Skeletal muscle tissue (tissue), 4 donors: ENCODE results near the gene ANKRD33B. TPM values are rescaled to one million over a fixed set of nuclear protein-coding genes. Genes with fewer than 3 reads are reported as not detected.
"Not testable (repeated sequence)": the region's sequence is repeated elsewhere in the genome, so short reads cannot be mapped to it uniquely, and the experiment has no call there.

Experiments used
- H3K27ac ChIP-seq: one replicate; pipeline ENCODE4 v1.7.0; 2013; ENCODE audit warnings: mild to moderate bottlenecking, low read depth, low read length, inconsistent platforms
- H3K27me3 ChIP-seq, 3 donors: one replicate each; pipeline ENCODE4 v1.7.0; 2013; ENCODE audit warnings: low read length in 3 of 3; ENCODE audit not compliant: control insufficient read depth in 3 of 3, insufficient read depth in 3 of 3
- H3K36me3 ChIP-seq, 3 donors: one replicate each; pipeline ENCODE4 v1.7.0; 2013; ENCODE audit warnings: low read length in 3 of 3; ENCODE audit not compliant: control insufficient read depth in 3 of 3, insufficient read depth in 3 of 3
- H3K4me1 ChIP-seq, 3 donors: one replicate each; pipeline ENCODE4 v1.7.0; 2013; ENCODE audit warnings: low read length in 3 of 3, mild to moderate bottlenecking in 3 of 3; ENCODE audit not compliant: control insufficient read depth in 3 of 3, insufficient read depth in 3 of 3
- H3K4me3 ChIP-seq, 3 donors: one replicate each; pipeline ENCODE4 v1.7.0; 2013; ENCODE audit warnings: low read length in 3 of 3
- H3K9ac ChIP-seq, 3 donors: one replicate each; pipeline ENCODE4 v1.7.0; 2013; ENCODE audit warnings: low read length in 3 of 3, mild to moderate bottlenecking in 3 of 3, moderate library complexity in 2 of 3, low read depth in 1 of 3
- H3K9me3 ChIP-seq, 3 donors: one replicate each; pipeline ENCODE4 v1.7.0; 2013; ENCODE audit warnings: low read length in 3 of 3; ENCODE audit not compliant: control insufficient read depth in 3 of 3
- total RNA-seq: library from RNA; depleted of rRNA; stranded (reverse); fragments of >200 nt; gene quantifications from one replicate; pipeline ENCODE4 v1.2.3, GENCODE V29; 2014
- donor health status: Osteomylitis.

ANKRD33B gene
- total RNA-seq, 1 donor from 2014 or later = 2.6 TPM

- Histone ChIP-seq H3K27ac (peak overlapping the region; percentile 78), H3K4me1 (peaks cover 11 to 15% (median 14%) of the 10 kb centered on the region in 3 donors), H3K4me3 (peak overlapping the region in 1 of 3 donors; percentile 25)
- H3K9ac ChIP-seq, H3K36me3 ChIP-seq, H3K27me3 ChIP-seq, H3K9me3 ChIP-seq: not testable (repeated sequence)
Observed at GRCh38 chr5:10608081-10608480, 44.2 kb downstream of the ANKRD33B start.

- no peak overlapping the region for H3K9ac ChIP-seq
- H3K9me3 ChIP-seq = no peaks in the 10 kb centered on the region
- no peak overlapping the region for H3K4me3 ChIP-seq
- no peak overlapping the region for H3K27ac ChIP-seq
- H3K36me3 ChIP-seq = no peaks in the 10 kb centered on the region
- H3K27me3 ChIP-seq = no peaks in the 10 kb centered on the region
- H3K4me1 ChIP-seq = peaks cover 11 to 15% (median 14%) of the 10 kb centered on the region in 3 donors
Observed at GRCh38 chr5:10610058-10610457, 46.2 kb downstream of the ANKRD33B start.

- Histone ChIP-seq H3K9me3 (no peaks in the 10 kb centered on the region), H3K36me3 (no peaks in the 10 kb centered on the region), H3K27me3 (no peaks in the 10 kb centered on the region), H3K27ac (no peak overlapping the region), H3K4me3 (no peak overlapping the region), H3K9ac (no peak overlapping the region), H3K4me1 (peaks cover 11 to 15% (median 14%) of the 10 kb centered on the region in 3 donors)
Observed at GRCh38 chr5:10611290-10611689, 47.4 kb downstream of the ANKRD33B start.

GRCh38 chr5:10612251-10612650 lies 48.4 kb downstream of the ANKRD33B start:
- Histone ChIP-seq H3K4me3 (no peak overlapping the region), H3K9me3 (no peaks in the 10 kb centered on the region), H3K27me3 (no peaks in the 10 kb centered on the region), H3K27ac (no peak overlapping the region), H3K4me1 (peaks cover 7 to 11% (median 9%) of the 10 kb centered on the region in 3 donors), H3K36me3 (no peaks in the 10 kb centered on the region), H3K9ac (no peak overlapping the region)

- H3K27ac ChIP-seq = no peak overlapping the region
- H3K27me3 ChIP-seq = no peaks in the 10 kb centered on the region
- no peaks in the 10 kb centered on the region for H3K4me1 ChIP-seq
- no peak overlapping the region for H3K4me3 ChIP-seq
- H3K9me3 ChIP-seq = no peaks in the 10 kb centered on the region
- H3K9ac ChIP-seq = no peak overlapping the region
- peaks cover 0 to 6% (median 2%) of the 10 kb centered on the region in 3 donors for H3K36me3 ChIP-seq
Observed at GRCh38 chr5:10615693-10616092, 51.8 kb downstream of the ANKRD33B start.

DNA sequence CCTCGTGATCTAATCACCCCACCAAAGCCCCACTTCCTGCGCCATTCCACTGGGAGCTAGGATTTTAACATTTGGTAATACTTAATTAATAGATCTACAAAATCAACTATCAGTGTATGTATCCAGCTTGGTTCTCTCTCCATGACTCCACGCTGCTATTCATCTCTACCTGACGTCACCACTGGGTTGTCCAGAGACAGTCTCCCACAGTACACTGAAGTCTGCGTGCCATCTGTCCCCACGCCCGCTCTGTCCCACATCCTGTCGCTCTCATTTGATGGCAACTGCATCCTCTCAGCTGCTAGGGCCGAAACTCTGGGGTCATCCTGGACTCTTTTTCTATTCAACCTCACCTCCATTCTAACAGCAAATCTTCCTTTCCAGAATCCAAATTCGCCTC lies 53.2 kb downstream of the ANKRD33B start:
- Histone ChIP-seq H3K4me1 (no peaks in the 10 kb centered on the region), H3K4me3 (no peak overlapping the region), H3K27ac (no peak overlapping the region), H3K27me3 (no peaks in the 10 kb centered on the region), H3K36me3 (peaks cover 0 to 6% (median 2%) of the 10 kb centered on the region in 3 donors), H3K9ac (no peak overlapping the region), H3K9me3 (no peaks in the 10 kb centered on the region)

DNA sequence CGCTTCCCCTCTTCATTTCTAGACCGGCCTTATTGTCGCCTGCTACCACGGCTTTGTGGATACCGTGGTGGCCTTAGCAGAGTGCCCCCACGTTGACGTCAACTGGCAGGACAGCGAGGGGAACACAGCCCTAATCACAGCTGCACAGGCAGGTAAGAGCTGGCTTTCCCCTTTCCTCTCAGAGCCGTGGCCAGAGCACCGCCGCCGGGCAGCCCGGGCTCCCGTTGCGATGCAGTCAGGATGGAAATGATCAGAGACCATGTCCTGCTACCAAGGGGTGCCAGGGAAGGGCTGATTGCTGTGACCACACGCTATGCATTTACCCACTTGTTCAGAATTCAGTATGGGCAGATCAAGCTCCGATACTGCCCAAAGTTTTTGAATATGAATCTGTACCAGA lies 54.4 kb downstream of the ANKRD33B start:
- no peaks in the 10 kb centered on the region for H3K27me3 ChIP-seq
- peaks cover 0 to 6% (median 2%) of the 10 kb centered on the region in 3 donors for H3K36me3 ChIP-seq
- no peak overlapping the region for H3K4me3 ChIP-seq
- H3K9me3 ChIP-seq = no peaks in the 10 kb centered on the region
- no peak overlapping the region for H3K9ac ChIP-seq
- no peak overlapping the region for H3K27ac ChIP-seq
- peaks cover 0 to 5% (median 0%) of the 10 kb centered on the region in 3 donors for H3K4me1 ChIP-seq

DNA sequence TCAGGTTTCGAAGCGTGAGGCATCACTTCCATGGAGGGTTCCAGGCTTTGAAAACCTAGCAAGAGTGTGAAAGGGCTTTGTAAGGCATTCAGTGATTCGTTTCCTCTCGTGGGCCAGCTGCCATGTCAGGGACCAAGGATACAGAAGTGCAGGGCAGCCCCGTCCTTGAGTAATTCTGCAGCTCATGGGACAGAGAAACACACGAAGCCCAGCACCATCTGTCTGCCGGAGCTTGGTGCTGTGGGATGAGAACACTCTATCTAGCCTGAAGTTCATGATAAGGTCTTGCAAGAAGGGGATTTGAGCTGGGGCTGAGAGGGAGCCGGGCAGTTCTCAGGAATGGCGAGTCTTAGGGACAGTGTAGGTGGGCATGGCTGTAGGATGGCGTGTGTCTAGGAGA lies 55.8 kb downstream of the ANKRD33B start:
- Histone ChIP-seq H3K27ac (no peak overlapping the region), H3K9ac (no peak overlapping the region), H3K36me3 (peaks cover 0 to 6% (median 2%) of the 10 kb centered on the region in 3 donors), H3K4me1 (peaks cover 0 to 5% (median 0%) of the 10 kb centered on the region in 3 donors), H3K27me3 (no peaks in the 10 kb centered on the region), H3K4me3 (no peak overlapping the region), H3K9me3 (no peaks in the 10 kb centered on the region)

GRCh38 chr5:10620346-10620745 lies 56.5 kb downstream of the ANKRD33B start:
- Histone ChIP-seq H3K9me3 (no peaks in the 10 kb centered on the region), H3K27me3 (no peaks in the 10 kb centered on the region), H3K27ac (no peak overlapping the region), H3K36me3 (peaks cover 0 to 6% (median 2%) of the 10 kb centered on the region in 3 donors), H3K4me1 (peaks cover 0 to 5% (median 0%) of the 10 kb centered on the region in 3 donors), H3K9ac (no peak overlapping the region), H3K4me3 (no peak overlapping the region)

GRCh38 chr5:10621832-10622231 lies 58.0 kb downstream of the ANKRD33B start:
- Histone ChIP-seq H3K9me3 (no peaks in the 10 kb centered on the region), H3K4me3 (no peak overlapping the region), H3K27ac (no peak overlapping the region), H3K36me3 (peaks cover 0 to 6% (median 2%) of the 10 kb centered on the region in 3 donors), H3K4me1 (peaks cover 2 to 5% (median 4%) of the 10 kb centered on the region in 3 donors), H3K9ac (no peak overlapping the region), H3K27me3 (no peaks in the 10 kb centered on the region)
